ENCODE results near the gene PUDP. TPM values are rescaled to one million over a fixed set of nuclear protein-coding genes. Genes with fewer than 3 reads are reported as not detected.
A peak's percentile ranks its signal among the peaks of the same experiment; 100 is the strongest.

The PUDP gene
- total RNA-seq, 2 experiments from 2014 or later = 15.6 to 16.3 TPM

- Mint-ChIP-seq H3K27me3 (no peaks in the 10 kb centered on the region), H3K9me3 (no peaks in the 10 kb centered on the region), H3K36me3 (ENCODE audit: low read depth) (peaks cover 5% of the 10 kb centered on the region), H3K4me3 (no peak overlapping the region), H3K4me1 (peaks cover 15% of the 10 kb centered on the region), H3K27ac (no peak overlapping the region)
- ChIA-PET POLR2A (no interaction called here), CTCF (no interaction called here)
- no peak for DNase-seq
Observed at GRCh38 chrX:7143076-7143475, 4.9 kb downstream of the PUDP start.

GRCh38 chrX:7139202-7140081, 8.5 kb downstream of the PUDP start:
- Mint-ChIP-seq H3K27me3 (no peaks in the 10 kb centered on the region), H3K4me3 (no peak overlapping the region), H3K9me3 (no peaks in the 10 kb centered on the region), H3K36me3 (ENCODE audit: low read depth) (peaks cover 3% of the 10 kb centered on the region), H3K27ac (no peak overlapping the region), H3K4me1 (no peaks in the 10 kb centered on the region)
- no peak for DNase-seq
- ChIA-PET POLR2A (no interaction called here), CTCF (no interaction called here)

GRCh38 chrX:7134981-7135380, 13.0 kb downstream of the PUDP start:
- H3K36me3 Mint-ChIP-seq (ENCODE audit: low read depth) = peaks cover 3% of the 10 kb centered on the region
- no peaks in the 10 kb centered on the region for H3K27me3 Mint-ChIP-seq
- ChIA-PET CTCF (interaction anchor here (0.8 to 1.0 kb wide), 2 partner anchors 57 to 142 kb away, joined by 3 to 4 read pairs; no protein-coding TSS in a partner anchor), POLR2A (no interaction called here)
- peaks cover 18% of the 10 kb centered on the region for H3K4me1 Mint-ChIP-seq
- no peak overlapping the region for H3K27ac Mint-ChIP-seq
- no peak overlapping the region for H3K4me3 Mint-ChIP-seq
- no peaks in the 10 kb centered on the region for H3K9me3 Mint-ChIP-seq
- no peak for DNase-seq

- Mint-ChIP-seq H3K9me3 (no peaks in the 10 kb centered on the region), H3K4me3 (peak overlapping the region; percentile 2), H3K4me1 (peaks cover 18% of the 10 kb centered on the region), H3K27ac (peak overlapping the region; percentile 76), H3K27me3 (no peaks in the 10 kb centered on the region), H3K36me3 (ENCODE audit: low read depth) (no peaks in the 10 kb centered on the region)
- CTCF ChIA-PET = no interaction called here
- DNase-seq = no peak
- POLR2A ChIA-PET = no interaction called here
Observed at GRCh38 chrX:7133050-7133440, 14.9 kb downstream of the PUDP start.

- ChIA-PET CTCF (interaction anchor here (1.3 kb wide), 1 partner anchor 11 kb away, joined by 3 read pairs; no protein-coding TSS in a partner anchor), POLR2A (no interaction called here)
- H3K27ac Mint-ChIP-seq = peak overlapping the region; percentile 76
- H3K27me3 Mint-ChIP-seq = no peaks in the 10 kb centered on the region
- H3K4me3 Mint-ChIP-seq = peak overlapping the region; percentile 2
- DNase-seq = peak; percentile 24
- peaks cover 18% of the 10 kb centered on the region for H3K4me1 Mint-ChIP-seq
- no peaks in the 10 kb centered on the region for H3K36me3 Mint-ChIP-seq (ENCODE audit: low read depth)
- no peaks in the 10 kb centered on the region for H3K9me3 Mint-ChIP-seq
Observed at GRCh38 chrX:7132335-7133049, 15.5 kb downstream of the PUDP start.

GRCh38 chrX:7131621-7132020, 16.3 kb downstream of the PUDP start:
- ChIA-PET CTCF (interaction anchor here (1.3 kb wide), 1 partner anchor 10 kb away, joined by 3 read pairs; no protein-coding TSS in a partner anchor), POLR2A (no interaction called here)
- no peak overlapping the region for H3K27ac Mint-ChIP-seq
- no peaks in the 10 kb centered on the region for H3K36me3 Mint-ChIP-seq (ENCODE audit: low read depth)
- H3K4me3 Mint-ChIP-seq = no peak overlapping the region
- H3K9me3 Mint-ChIP-seq = no peaks in the 10 kb centered on the region
- H3K27me3 Mint-ChIP-seq = no peaks in the 10 kb centered on the region
- no peak for DNase-seq
- peaks cover 18% of the 10 kb centered on the region for H3K4me1 Mint-ChIP-seq

- Mint-ChIP-seq H3K27ac (no peak overlapping the region), H3K27me3 (no peaks in the 10 kb centered on the region), H3K36me3 (ENCODE audit: low read depth) (peaks cover 4% of the 10 kb centered on the region), H3K9me3 (no peaks in the 10 kb centered on the region), H3K4me3 (no peak overlapping the region), H3K4me1 (peaks cover 1% of the 10 kb centered on the region)
- CTCF ChIA-PET = interaction anchor here (1.2 kb wide), 1 partner anchor 14 kb away, joined by 4 read pairs; no protein-coding TSS in a partner anchor
- POLR2A ChIA-PET = no interaction called here
- DNase-seq = no peak
Observed at GRCh38 chrX:7127056-7127455, 20.9 kb downstream of the PUDP start.

GRCh38 chrX:7120878-7121219, 27.1 kb downstream of the PUDP start:
- ChIA-PET CTCF (no interaction called here), POLR2A (no interaction called here)
- Mint-ChIP-seq H3K27ac (no peak overlapping the region), H3K4me3 (no peak overlapping the region), H3K27me3 (no peaks in the 10 kb centered on the region), H3K36me3 (ENCODE audit: low read depth) (peaks cover 8% of the 10 kb centered on the region), H3K4me1 (peaks cover 9% of the 10 kb centered on the region), H3K9me3 (no peaks in the 10 kb centered on the region)
- DNase-seq = no peak

- peaks cover 7% of the 10 kb centered on the region for H3K36me3 Mint-ChIP-seq (ENCODE audit: low read depth)
- CTCF ChIA-PET = interaction anchor here (0.9 kb wide), 1 partner anchor 9 kb away, joined by 3 read pairs; no protein-coding TSS in a partner anchor
- no peaks in the 10 kb centered on the region for H3K9me3 Mint-ChIP-seq
- no peak overlapping the region for H3K27ac Mint-ChIP-seq
- no peak overlapping the region for H3K4me3 Mint-ChIP-seq
- no peak for DNase-seq
- POLR2A ChIA-PET = no interaction called here
- no peaks in the 10 kb centered on the region for H3K27me3 Mint-ChIP-seq
- H3K4me1 Mint-ChIP-seq = peaks cover 9% of the 10 kb centered on the region
Observed at GRCh38 chrX:7119950-7120877, 27.7 kb downstream of the PUDP start.

- no peak for DNase-seq
- POLR2A ChIA-PET = no interaction called here
Observed at GRCh38 chrX:7117587-7117986, 30.4 kb downstream of the PUDP start.

GRCh38 chrX:7116081-7116480, 31.9 kb downstream of the PUDP start:
- Mint-ChIP-seq H3K27me3 (no peaks in the 10 kb centered on the region), H3K9me3 (no peaks in the 10 kb centered on the region), H3K36me3 (ENCODE audit: low read depth) (peaks cover 11% of the 10 kb centered on the region), H3K4me3 (no peak overlapping the region), H3K27ac (no peak overlapping the region), H3K4me1 (peaks cover 10% of the 10 kb centered on the region)
- no peak for DNase-seq
- CTCF ChIA-PET = interaction anchor here (1.0 to 2.2 kb wide), 3 partner anchors 9 to 26 kb away, joined by 3 to 6 read pairs (median 3); no protein-coding TSS in a partner anchor
- POLR2A ChIA-PET = no interaction called here

More at GRCh38 chrX:7117587-7117986, 30.4 kb downstream of the PUDP start:
- Mint-ChIP-seq H3K27ac (no peak overlapping the region), H3K27me3 (no peaks in the 10 kb centered on the region), H3K36me3 (ENCODE audit: low read depth) (peaks cover 11% of the 10 kb centered on the region), H3K4me1 (peaks cover 9% of the 10 kb centered on the region), H3K9me3 (no peaks in the 10 kb centered on the region), H3K4me3 (no peak overlapping the region)
- CTCF ChIA-PET = no interaction called here

- POLR2A ChIA-PET = no interaction called here
- Mint-ChIP-seq H3K36me3 (ENCODE audit: low read depth) (peaks cover 11% of the 10 kb centered on the region), H3K27ac (no peak overlapping the region), H3K27me3 (no peaks in the 10 kb centered on the region), H3K4me1 (peaks cover 15% of the 10 kb centered on the region), H3K9me3 (no peaks in the 10 kb centered on the region), H3K4me3 (no peak overlapping the region)
- CTCF ChIA-PET = interaction anchor here (1.0 to 2.2 kb wide), 3 partner anchors 10 to 26 kb away, joined by 3 to 6 read pairs (median 3); no protein-coding TSS in a partner anchor
- DNase-seq = no peak
Observed at GRCh38 chrX:7115557-7115956, 32.4 kb downstream of the PUDP start.
